Measurements from ENCODE around the gene RRAS2.

Gene RRAS2

DNA sequence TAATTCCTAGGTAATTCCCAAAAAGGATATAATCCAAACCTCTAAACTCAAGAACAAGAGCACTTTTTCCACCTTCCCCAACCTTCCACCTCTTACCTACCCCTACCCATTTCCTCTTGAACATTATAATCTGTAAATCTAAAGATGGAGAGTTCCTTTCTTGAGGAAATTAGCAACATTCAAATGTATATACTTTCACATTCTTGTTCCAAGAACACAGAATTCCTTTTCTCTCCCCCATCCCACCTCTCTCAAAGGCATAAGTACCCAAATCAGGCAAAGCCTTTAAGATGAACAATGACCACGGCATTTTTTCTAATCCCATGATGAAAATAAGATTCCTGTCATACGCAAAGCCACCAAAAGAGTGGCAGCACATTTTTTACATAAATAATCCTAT, 18.3 kb downstream of the RRAS2 start:
- H3K9ac ChIP-seq (ENCODE audit: insufficient read length, low read depth): no peak overlapping the region

DNA sequence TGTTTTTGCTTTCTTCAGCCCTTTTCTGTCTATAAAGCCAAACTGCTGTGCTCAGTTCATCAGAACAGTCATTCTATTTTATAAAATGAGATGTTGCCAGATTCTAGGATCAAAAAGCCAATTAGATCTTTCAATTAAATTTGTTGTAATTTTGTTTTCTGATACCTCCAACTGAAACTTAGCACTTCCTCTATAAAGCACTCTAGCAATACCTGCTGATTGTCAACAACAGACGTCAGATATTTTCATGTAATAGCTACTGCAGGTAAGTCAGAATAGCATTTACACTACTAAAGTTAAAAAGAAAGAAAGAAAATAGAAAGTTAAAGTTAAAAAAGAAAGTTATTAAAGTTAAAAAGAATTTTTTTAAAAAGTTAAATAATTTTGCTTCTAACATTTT, 19.6 kb downstream of the RRAS2 start:
- no peak overlapping the region for H3K9ac ChIP-seq (ENCODE audit: insufficient read length, low read depth)
- H3K9me3 ChIP-seq (ENCODE audit: insufficient read depth, low read length): peaks cover 18% of the 10 kb centered on the region
- TF ChIP-seq SUZ12 (IDR thresholded peaks at IDR 0.05; ENCODE audit: extremely low read depth, insufficient read depth, insufficient read length): no peak
- TF ChIP-seq ZNF274 (IDR thresholded peaks at IDR 0.05; ENCODE audit: low read depth, low read length): no peak
- no peak for TF ChIP-seq YY1 (IDR thresholded peaks at IDR 0.05; ENCODE audit: insufficient read depth, insufficient read length)
- no peak for DNase-seq (ENCODE audit: low read depth, low spot score)
- no peak overlapping the region for H3K4me3 ChIP-seq (ENCODE audit: insufficient read length, low read depth)
- no peaks in the 10 kb centered on the region for H3K4me1 ChIP-seq (ENCODE audit: insufficient read depth, insufficient read length)
- no peaks in the 10 kb centered on the region for H3K36me3 ChIP-seq (ENCODE audit: insufficient read depth, insufficient read length, low read length)
- H3K27me3 ChIP-seq (ENCODE audit: insufficient read depth, insufficient read length): no peaks in the 10 kb centered on the region

More for the DNA sequence above, 18.3 kb downstream of the RRAS2 start:
- TF ChIP-seq ZNF274 (IDR thresholded peaks at IDR 0.05; ENCODE audit: low read depth, low read length) (no peak), YY1 (IDR thresholded peaks at IDR 0.05; ENCODE audit: insufficient read depth, insufficient read length) (no peak), SUZ12 (IDR thresholded peaks at IDR 0.05; ENCODE audit: extremely low read depth, insufficient read depth, insufficient read length) (no peak)
- Histone ChIP-seq H3K4me3 (ENCODE audit: insufficient read length, low read depth) (no peak overlapping the region), H3K36me3 (ENCODE audit: insufficient read depth, insufficient read length, low read length) (no peaks in the 10 kb centered on the region), H3K4me1 (ENCODE audit: insufficient read depth, insufficient read length) (no peaks in the 10 kb centered on the region), H3K27me3 (ENCODE audit: insufficient read depth, insufficient read length) (no peaks in the 10 kb centered on the region), H3K9me3 (ENCODE audit: insufficient read depth, low read length) (peaks cover 18% of the 10 kb centered on the region)
- peak; percentile 69 for DNase-seq (ENCODE audit: low read depth, low spot score)

DNA sequence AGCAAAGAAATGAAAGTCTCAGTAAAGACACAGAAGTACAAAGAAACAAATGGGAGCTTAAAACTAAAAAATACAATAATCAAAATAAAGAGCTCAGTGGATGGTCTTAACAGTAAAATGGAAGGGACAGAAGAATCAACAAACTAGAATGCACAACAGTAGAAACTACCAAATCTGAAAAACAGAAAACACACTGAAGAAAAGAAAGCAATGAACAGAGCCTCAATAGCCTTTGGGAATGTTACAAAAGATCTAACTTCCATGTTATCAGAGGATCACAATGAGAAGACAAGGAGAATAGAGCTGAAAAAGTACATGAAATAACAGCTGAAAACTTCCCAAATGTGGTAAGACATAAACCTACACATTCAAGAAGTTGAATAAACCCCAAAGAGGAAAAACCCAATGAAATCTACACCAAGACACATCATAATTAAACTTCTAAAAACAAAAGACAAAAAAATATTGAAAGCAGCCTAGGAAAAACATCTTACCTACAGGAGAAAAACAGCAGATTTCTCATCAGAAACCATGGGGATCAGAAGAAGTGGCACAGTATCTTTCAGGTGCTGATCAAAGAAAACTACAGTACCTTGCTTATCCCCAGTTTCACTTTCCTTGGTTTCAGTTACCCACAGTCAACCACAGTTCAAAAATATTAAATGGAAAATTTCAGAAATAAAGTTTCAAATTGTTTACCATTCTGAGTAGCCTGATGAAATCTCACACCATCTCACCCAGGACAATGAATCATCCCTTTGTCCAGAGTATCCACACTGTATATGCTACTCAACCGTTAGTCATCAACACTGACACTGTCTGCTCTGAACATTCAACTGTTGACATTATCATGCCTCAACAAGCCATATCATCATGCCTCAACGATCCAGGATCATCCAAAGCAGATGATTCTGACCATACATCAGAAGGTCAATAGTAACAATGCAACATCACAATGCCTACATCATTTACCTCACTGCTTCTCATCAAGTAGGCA, 22.2 kb downstream of the RRAS2 start:
- Histone ChIP-seq H3K27me3 (ENCODE audit: insufficient read depth, insufficient read length) (no peaks in the 10 kb centered on the region), H3K9ac (ENCODE audit: insufficient read length, low read depth) (no peak overlapping the region), H3K4me3 (ENCODE audit: insufficient read length, low read depth) (no peak overlapping the region), H3K9me3 (ENCODE audit: insufficient read depth, low read length) (peaks cover 18% of the 10 kb centered on the region), H3K36me3 (ENCODE audit: insufficient read depth, insufficient read length, low read length) (no peaks in the 10 kb centered on the region), H3K4me1 (ENCODE audit: insufficient read depth, insufficient read length) (no peaks in the 10 kb centered on the region)
- DNase-seq (ENCODE audit: low read depth, low spot score): no peak
- no peak for TF ChIP-seq ZNF274 (IDR thresholded peaks at IDR 0.05; ENCODE audit: low read depth, low read length)
- no peak for TF ChIP-seq SUZ12 (IDR thresholded peaks at IDR 0.05; ENCODE audit: extremely low read depth, insufficient read depth, insufficient read length)
- TF ChIP-seq YY1 (IDR thresholded peaks at IDR 0.05; ENCODE audit: insufficient read depth, insufficient read length): no peak

DNA sequence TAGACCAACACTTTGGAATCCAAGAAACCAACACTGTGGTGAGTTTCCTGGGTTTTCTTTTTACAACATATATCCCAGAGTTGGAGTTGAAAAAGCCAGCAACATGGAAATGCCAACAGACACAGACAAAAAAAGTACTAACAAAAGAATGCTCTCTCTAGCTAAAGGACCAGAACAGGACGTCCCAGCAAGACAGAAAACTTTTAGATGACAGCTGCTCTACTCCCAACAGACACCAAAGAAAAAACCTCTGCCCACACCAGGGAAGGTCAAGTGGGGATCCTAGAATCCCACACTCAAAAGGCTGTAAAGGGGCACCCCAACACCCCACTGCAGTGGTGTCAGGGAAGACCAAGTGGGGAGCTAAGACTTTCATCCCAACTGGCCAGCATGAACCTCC, 23.3 kb downstream of the RRAS2 start:
- no peak overlapping the region for H3K9ac ChIP-seq (ENCODE audit: insufficient read length, low read depth)
- H3K9me3 ChIP-seq (ENCODE audit: insufficient read depth, low read length): peaks cover 18% of the 10 kb centered on the region
- no peak for TF ChIP-seq SUZ12 (IDR thresholded peaks at IDR 0.05; ENCODE audit: extremely low read depth, insufficient read depth, insufficient read length)
- TF ChIP-seq YY1 (IDR thresholded peaks at IDR 0.05; ENCODE audit: insufficient read depth, insufficient read length): no peak
- no peak for TF ChIP-seq ZNF274 (IDR thresholded peaks at IDR 0.05; ENCODE audit: low read depth, low read length)
- H3K36me3 ChIP-seq (ENCODE audit: insufficient read depth, insufficient read length, low read length): no peaks in the 10 kb centered on the region
- H3K4me1 ChIP-seq (ENCODE audit: insufficient read depth, insufficient read length): no peaks in the 10 kb centered on the region
- no peak overlapping the region for H3K4me3 ChIP-seq (ENCODE audit: insufficient read length, low read depth)
- no peaks in the 10 kb centered on the region for H3K27me3 ChIP-seq (ENCODE audit: insufficient read depth, insufficient read length)
- DNase-seq (ENCODE audit: low read depth, low spot score): no peak

DNA sequence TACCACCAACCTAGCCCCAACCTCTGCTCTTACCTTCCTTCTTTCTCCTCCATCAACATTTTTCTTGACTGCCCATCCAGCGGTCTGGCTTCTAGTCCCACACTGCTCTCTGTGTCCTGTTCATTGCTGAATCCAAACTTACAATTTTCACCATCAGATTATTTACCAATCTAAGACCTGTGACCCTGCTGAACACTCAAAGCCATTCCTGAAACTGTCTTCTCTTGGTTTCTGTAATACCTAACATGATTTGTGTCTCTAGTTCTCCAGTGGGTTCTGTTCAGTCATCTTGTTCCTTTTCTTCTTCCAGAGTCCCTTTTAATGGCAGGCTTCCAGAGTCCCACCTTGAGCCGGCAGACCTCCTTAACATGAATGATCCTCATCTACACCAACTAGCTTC, 24.1 kb downstream of the RRAS2 start:
- H3K4me1 ChIP-seq (ENCODE audit: insufficient read depth, insufficient read length): no peaks in the 10 kb centered on the region
- DNase-seq (ENCODE audit: low read depth, low spot score): no peak
- no peak overlapping the region for H3K9ac ChIP-seq (ENCODE audit: insufficient read length, low read depth)
- H3K4me3 ChIP-seq (ENCODE audit: insufficient read length, low read depth): no peak overlapping the region
- TF ChIP-seq YY1 (IDR thresholded peaks at IDR 0.05; ENCODE audit: insufficient read depth, insufficient read length) (no peak), ZNF274 (IDR thresholded peaks at IDR 0.05; ENCODE audit: low read depth, low read length) (no peak), SUZ12 (IDR thresholded peaks at IDR 0.05; ENCODE audit: extremely low read depth, insufficient read depth, insufficient read length) (no peak)
- peaks cover 18% of the 10 kb centered on the region for H3K9me3 ChIP-seq (ENCODE audit: insufficient read depth, low read length)
- H3K27me3 ChIP-seq (ENCODE audit: insufficient read depth, insufficient read length): no peaks in the 10 kb centered on the region
- H3K36me3 ChIP-seq (ENCODE audit: insufficient read depth, insufficient read length, low read length): no peaks in the 10 kb centered on the region

DNA sequence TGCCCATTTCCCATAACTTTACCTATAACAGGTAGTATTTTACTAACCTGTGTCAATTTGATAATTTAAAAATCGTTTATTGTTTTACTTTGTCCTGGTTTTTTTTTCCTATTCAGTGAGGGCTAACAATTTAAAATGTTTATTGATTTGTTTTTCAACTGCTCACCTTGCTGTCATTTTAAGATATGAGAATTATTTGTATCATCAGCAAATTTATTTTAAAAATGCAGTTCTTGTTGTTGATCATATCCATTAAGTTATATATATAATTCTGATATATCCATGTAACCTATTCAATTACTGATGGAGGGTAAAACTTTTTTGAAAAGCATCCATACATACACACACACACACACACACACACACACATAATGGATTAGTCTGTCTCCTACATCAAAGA, 24.8 kb downstream of the RRAS2 start:
- TF ChIP-seq ZNF274 (IDR thresholded peaks at IDR 0.05; ENCODE audit: low read depth, low read length): no peak
- no peak for TF ChIP-seq YY1 (IDR thresholded peaks at IDR 0.05; ENCODE audit: insufficient read depth, insufficient read length)
- no peak for TF ChIP-seq SUZ12 (IDR thresholded peaks at IDR 0.05; ENCODE audit: extremely low read depth, insufficient read depth, insufficient read length)
- no peaks in the 10 kb centered on the region for H3K27me3 ChIP-seq (ENCODE audit: insufficient read depth, insufficient read length)
- H3K9me3 ChIP-seq (ENCODE audit: insufficient read depth, low read length): peaks cover 18% of the 10 kb centered on the region
- no peaks in the 10 kb centered on the region for H3K4me1 ChIP-seq (ENCODE audit: insufficient read depth, insufficient read length)
- no peak overlapping the region for H3K4me3 ChIP-seq (ENCODE audit: insufficient read length, low read depth)
- H3K36me3 ChIP-seq (ENCODE audit: insufficient read depth, insufficient read length, low read length): no peaks in the 10 kb centered on the region
- no peak for DNase-seq (ENCODE audit: low read depth, low spot score)
- H3K9ac ChIP-seq (ENCODE audit: insufficient read length, low read depth): no peak overlapping the region

DNA sequence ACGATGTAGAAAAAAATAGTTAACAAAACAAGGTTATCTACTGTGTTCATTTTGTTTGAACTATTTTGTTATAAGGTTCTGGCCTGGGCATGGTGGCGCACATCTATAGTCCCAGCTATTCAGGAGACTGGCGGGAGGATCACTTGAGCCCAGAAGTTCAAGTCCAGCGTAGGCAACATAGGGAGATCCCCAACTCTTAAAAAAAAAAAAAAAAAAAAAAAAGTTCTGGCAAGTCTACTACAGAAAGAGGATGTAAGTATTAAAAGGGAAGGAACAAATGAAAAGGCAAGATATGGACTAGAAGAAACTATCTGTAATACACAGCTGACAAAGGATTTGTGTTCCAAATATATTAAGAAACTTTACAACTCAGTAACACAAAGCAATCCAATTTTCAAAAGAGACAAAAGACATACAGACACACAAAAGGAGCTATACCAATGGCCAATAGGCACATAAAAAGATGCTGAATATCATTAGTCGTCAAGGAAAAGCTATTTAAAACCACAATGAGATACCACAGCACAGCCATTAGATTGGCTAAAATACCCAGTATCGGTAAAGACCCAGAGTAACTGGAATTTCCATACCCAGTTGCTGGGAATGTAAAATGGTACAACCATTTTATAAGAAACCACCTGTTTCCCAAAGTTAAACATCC, 27.4 kb downstream of the RRAS2 start:
- Histone ChIP-seq H3K36me3 (ENCODE audit: insufficient read depth, insufficient read length, low read length) (no peaks in the 10 kb centered on the region), H3K9ac (ENCODE audit: insufficient read length, low read depth) (no peak overlapping the region), H3K4me1 (ENCODE audit: insufficient read depth, insufficient read length) (no peaks in the 10 kb centered on the region), H3K9me3 (ENCODE audit: insufficient read depth, low read length) (peaks cover 5% of the 10 kb centered on the region; the same call in 1 of the 2 replicates), H3K27me3 (ENCODE audit: insufficient read depth, insufficient read length) (no peaks in the 10 kb centered on the region), H3K4me3 (ENCODE audit: insufficient read length, low read depth) (no peak overlapping the region)
- TF ChIP-seq ZNF274 (IDR thresholded peaks at IDR 0.05; ENCODE audit: low read depth, low read length) (no peak), YY1 (IDR thresholded peaks at IDR 0.05; ENCODE audit: insufficient read depth, insufficient read length) (no peak), SUZ12 (IDR thresholded peaks at IDR 0.05; ENCODE audit: extremely low read depth, insufficient read depth, insufficient read length) (no peak)
- no peak for DNase-seq (ENCODE audit: low read depth, low spot score)

Data from NT2/D1 (cell line).